ENCODE measurements around the gene MRFAP1L1. TPM values are rescaled to one million over a fixed set of nuclear protein-coding genes. Genes with fewer than 3 reads are reported as not detected.

The MRFAP1L1 gene
- total and polyA plus RNA-seq, 2 donors (not counting 3 experiments of a cell fraction or from before 2014, with no cell fraction given) = 28.7 to 42.0 TPM

DNA sequence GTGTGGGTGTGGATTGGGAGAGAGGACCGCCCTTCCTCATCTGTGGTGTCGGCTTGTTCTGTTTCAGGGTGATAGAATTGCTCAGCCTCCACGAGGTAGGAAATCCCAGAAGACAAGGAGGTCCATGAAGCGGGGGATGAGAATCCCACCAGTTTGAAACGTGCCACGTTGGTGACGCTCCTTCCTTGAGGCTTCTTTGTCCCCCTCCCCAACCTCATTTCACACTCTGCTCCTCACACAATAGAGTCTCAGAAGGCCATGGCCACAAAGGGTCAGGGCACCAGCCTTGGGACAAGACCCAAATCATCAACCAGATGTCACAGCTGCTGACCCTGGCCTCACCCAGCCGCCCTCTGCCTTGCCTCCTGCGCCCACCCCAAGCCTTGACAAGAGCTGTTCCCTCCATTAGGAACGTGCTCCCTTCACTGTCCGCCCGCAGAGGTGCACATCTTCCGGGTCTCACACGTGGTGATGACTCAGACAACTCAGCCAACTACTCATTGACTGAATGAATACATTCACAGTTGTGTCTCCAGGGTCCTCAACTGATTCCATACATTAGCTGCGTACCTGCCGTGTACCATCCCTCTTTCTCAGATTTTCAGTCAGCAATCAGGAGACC is 24.6 kb upstream of the MRFAP1L1 start:
- ChIA-PET POLR2A (interaction anchor here (0.5 kb wide), 1 partner anchor 50 kb away, joined by 3 read pairs; no protein-coding TSS in a partner anchor), CTCF (interaction anchor here (1.0 kb wide), 2 partner anchors 142 to 152 kb away, joined by 3 to 4 read pairs; no protein-coding TSS in a partner anchor)
- H3K9ac ChIP-seq (replicated peaks; ENCODE audit: extremely low read depth, insufficient read depth, low read length) = no peak overlapping the region
- DNase-seq (ENCODE audit: low read depth, low spot score) (no peak), FAIRE-seq (no peak)
- dilution Hi-C loops (cut with MboI; ENCODE audit: extremely low pct_ligation_motif_present, low sequenced_read_pairs) = no loop called here
- H3K9me3 ChIP-seq (replicated peaks; ENCODE audit: control insufficient read depth, insufficient read depth, low read length) = no peaks in the 10 kb centered on the region
- no TSS peak for BruUV-seq (replicated peaks)
- H2AFZ ChIP-seq (ENCODE audit: low read depth, low read length) = no peak overlapping the region
- intact Hi-C loops (cut with micrococcal nuclease) = no loop called here
- no peaks in the 10 kb centered on the region for H4K20me1 ChIP-seq (replicated peaks; ENCODE audit: control insufficient read depth, extremely low read depth, insufficient read depth, low read length)
- H3K36me3 ChIP-seq (ENCODE audit: control insufficient read depth in 2 of 2, extremely low read depth in 1 of 2, insufficient read depth in 2 of 2, low read length in 2 of 2) = no peaks in the 10 kb centered on the region
- no peak overlapping the region for H3K27ac ChIP-seq (ENCODE audit: insufficient read depth, low read depth, low read length)
- peaks cover 3% of the 10 kb centered on the region for H3K4me1 ChIP-seq (ENCODE audit: control insufficient read depth, extremely low read depth, insufficient read depth, low read length)
- no peak overlapping the region for H3K4me2 ChIP-seq (ENCODE audit: insufficient read depth, low read length)
- TF ChIP-seq, protein P1, sequence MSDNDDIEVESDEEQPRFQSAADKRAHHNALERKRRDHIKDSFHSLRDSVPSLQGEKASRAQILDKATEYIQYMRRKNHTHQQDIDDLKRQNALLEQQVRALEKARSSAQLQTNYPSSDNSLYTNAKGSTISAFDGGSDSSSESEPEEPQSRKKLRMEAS (IDR thresholded peaks at IDR 0.05; ENCODE audit: insufficient read depth, insufficient read length) = no peak
- no peak for TF ChIP-seq POLR2AphosphoS5 (IDR thresholded peaks at IDR 0.05; ENCODE audit: insufficient read depth, low read depth, low read length)
- no peak for TF ChIP-seq MYC (IDR thresholded peaks at IDR 0.05; ENCODE audit: low read depth, low read length)
- TF ChIP-seq FOS (IDR thresholded peaks at IDR 0.05; ENCODE audit: borderline replicate concordance, insufficient read depth, low read length) = no peak
- no peak for TF ChIP-seq EZH2 (IDR thresholded peaks at IDR 0.05; ENCODE audit: borderline replicate concordance, low read depth, low read length, severe bottlenecking)
- TF ChIP-seq GATA2 (IDR thresholded peaks at IDR 0.05; ENCODE audit: insufficient read depth, insufficient read length, low read depth, low read length) = no peak
- TF ChIP-seq POLR2A (IDR thresholded peaks at IDR 0.05; ENCODE audit: low read depth, low read length) = no peak
- TF ChIP-seq JUN (IDR thresholded peaks at IDR 0.05; ENCODE audit: borderline replicate concordance, insufficient read depth, insufficient read length, low read depth) = no peak
- TF ChIP-seq, protein P2, sequence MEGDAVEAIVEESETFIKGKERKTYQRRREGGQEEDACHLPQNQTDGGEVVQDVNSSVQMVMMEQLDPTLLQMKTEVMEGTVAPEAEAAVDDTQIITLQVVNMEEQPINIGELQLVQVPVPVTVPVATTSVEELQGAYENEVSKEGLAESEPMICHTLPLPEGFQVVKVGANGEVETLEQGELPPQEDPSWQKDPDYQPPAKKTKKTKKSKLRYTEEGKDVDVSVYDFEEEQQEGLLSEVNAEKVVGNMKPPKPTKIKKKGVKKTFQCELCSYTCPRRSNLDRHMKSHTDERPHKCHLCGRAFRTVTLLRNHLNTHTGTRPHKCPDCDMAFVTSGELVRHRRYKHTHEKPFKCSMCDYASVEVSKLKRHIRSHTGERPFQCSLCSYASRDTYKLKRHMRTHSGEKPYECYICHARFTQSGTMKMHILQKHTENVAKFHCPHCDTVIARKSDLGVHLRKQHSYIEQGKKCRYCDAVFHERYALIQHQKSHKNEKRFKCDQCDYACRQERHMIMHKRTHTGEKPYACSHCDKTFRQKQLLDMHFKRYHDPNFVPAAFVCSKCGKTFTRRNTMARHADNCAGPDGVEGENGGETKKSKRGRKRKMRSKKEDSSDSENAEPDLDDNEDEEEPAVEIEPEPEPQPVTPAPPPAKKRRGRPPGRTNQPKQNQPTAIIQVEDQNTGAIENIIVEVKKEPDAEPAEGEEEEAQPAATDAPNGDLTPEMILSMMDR (IDR thresholded peaks at IDR 0.05; ENCODE audit: extremely low read depth in 1 of 2, insufficient read depth in 1 of 2, low read depth in 1 of 2, low read length in 2 of 2) = no peak
- no peak overlapping the region for H3K4me3 ChIP-seq (replicated peaks in 1 of 3; ENCODE audit: insufficient read depth in 1 of 3, low read depth in 1 of 3, low read length in 3 of 3)
- no peaks in the 10 kb centered on the region for H3K27me3 ChIP-seq (ENCODE audit: control insufficient read depth in 2 of 2, insufficient read depth in 2 of 2, low read length in 2 of 2)
- H3K79me2 ChIP-seq (ENCODE audit: control insufficient read depth, insufficient read depth, low read length) = no peaks in the 10 kb centered on the region
- no peaks in the 10 kb centered on the region for H3K9me1 ChIP-seq (replicated peaks; ENCODE audit: control insufficient read depth, extremely low read depth, insufficient read depth, low read length)

All from endothelial cell of umbilical vein (primary cell).